Spleen (tissue), 11 donors: ENCODE measurements around the gene ADAMTS3. TPM values are rescaled to one million over a fixed set of nuclear protein-coding genes. Genes with fewer than 3 reads are reported as not detected.
"Not testable (repeated sequence)": the region's sequence is repeated elsewhere in the genome, so short reads cannot be mapped to it uniquely, and the experiment has no call there.

Experiments used
- DNase-seq: peaks from one replicate; pipeline ENCODE4 v3.0.0-alpha.2; 2020
- H3K27ac ChIP-seq, 8 donors: fragments of 200-600 bp; sonication (generic) in 7 of 8; 1 replicate in 4 of 8; 2 replicates in 4 of 8; pipeline versions ENCODE4 v1.5.0 to v1.8.0; 2016 to 2021; ENCODE audit warnings: inconsistent platforms in 4 of 8, mild to moderate bottlenecking in 4 of 8, moderate library complexity in 1 of 8
- H3K27me3 ChIP-seq, 7 donors: fragments of 200-600 bp; sonication (generic) in 6 of 7; replicated peaks in 1 of 7; 1 replicate in 4 of 7; 2 replicates in 3 of 7; pipeline versions ENCODE4 v1.5.0 to v1.8.0; 2016 to 2021; ENCODE audit warnings: inconsistent platforms in 3 of 7, mild to moderate bottlenecking in 1 of 7
- H3K36me3 ChIP-seq, 6 donors: fragments of 200-600 bp; sonication (generic) in 5 of 6; 1 replicate in 4 of 6; 2 replicates in 2 of 6; pipeline versions ENCODE4 v1.5.0 to v1.8.0; 2016 to 2021; ENCODE audit warnings: inconsistent platforms in 2 of 6
- H3K4me1 ChIP-seq, 6 donors: fragments of 200-600 bp; sonication (generic) in 5 of 6; 1 replicate in 3 of 6; 2 replicates in 3 of 6; pipeline versions ENCODE4 v1.5.0 to v1.8.0; 2016 to 2021; ENCODE audit warnings: inconsistent platforms in 3 of 6
- H3K4me3 ChIP-seq, 8 donors: fragments of 200-600 bp; sonication (generic) in 7 of 8; 1 replicate in 4 of 8; 2 replicates in 4 of 8; pipeline versions ENCODE4 v1.5.0 to v1.8.0; 2016 to 2021; ENCODE audit warnings: inconsistent platforms in 4 of 8, mild to moderate bottlenecking in 4 of 8, moderate library complexity in 2 of 8
- H3K9me3 ChIP-seq, 8 donors: fragments of 200-600 bp; sonication (generic) in 7 of 8; 1 replicate in 4 of 8; 2 replicates in 4 of 8; pipeline versions ENCODE4 v1.5.0 to v1.8.0; 2016 to 2021; ENCODE audit warnings: inconsistent platforms in 4 of 8
- POLR2A ChIP-seq, 3 donors: fragments of 450-650 bp; IDR thresholded peaks; one replicate each; pipeline ENCODE4 v1.5.1; 2017; ENCODE audit warnings: antibody characterized with exemption in 3 of 3, mild to moderate bottlenecking in 1 of 3
- POLR2AphosphoS5 ChIP-seq, 3 donors: sonication (generic); formaldehyde crosslinking; IDR thresholded peaks; one replicate each; pipeline ENCODE4 v1.5.1; 2017; ENCODE audit warnings: antibody characterized with exemption in 3 of 3
- WGBS, 5 donors: extraction: QIAGEN DNeasy Blood & Tissue Kit in 3 of 5; methylation state at CpG; one replicate each; pipeline versions ENCODE4 v1.1.5 to v1.1.7; 2013 to 2018; 5-methylcytosine and 5-hydroxymethylcytosine counted together
- intact Hi-C: fragments of 100-400 bp; cut with DNase I; formaldehyde crosslinking; loops from one replicate; pipeline ENCODE4 v1.15.0; 2023; ENCODE audit warnings: low total_unique reads
- polyA plus RNA-seq, 3 donors: library from polyadenylated mRNA; stranded (reverse); fragments of 200-250 nt; gene quantifications; one replicate each; pipeline ENCODE4 v1.2.1, GENCODE V29; 2013
- total RNA-seq, 7 donors: library from RNA; depleted of rRNA in 3 of 7; stranded (reverse); fragments of >200 nt in 3 of 7; fragmentation: NEBNext Ultra II Directional in 4 of 7; extraction: Animal tissue kit (Norgen Biotek cat#: 25700) in 4 of 7; gene quantifications; one replicate each; pipeline versions ENCODE4 v1.1.0 to v1.2.1, GENCODE V29; 2016 to 2021
- TF ChIP-seq, protein P1 (sequence below), 11 experiments: fragments of 200-600 bp in 7 of 11; fragments of 450-650 bp in 4 of 11; sonication (generic) in 4 of 11; IDR thresholded peaks in 8 of 11; conservative IDR thresholded peaks in 3 of 11; 1 replicate in 7 of 11; 2 replicates in 4 of 11; pipeline versions ENCODE4 v1.4.0 to v1.8.0; 2016 to 2021; ENCODE audit warnings: antibody characterized with exemption in 11 of 11, inconsistent platforms in 4 of 11, mild to moderate bottlenecking in 1 of 11
- donor health status: healthy with polysubstance abuse.
- donor health status: DM: no; HTN: no; CAD: no; lungs with moderate emphysema.
- donor health status: DM: no; HTN: no; CAD: no.
- donor health status: Bipolar disorder and iron deficiency.
- donor health status: healthy.
- donor health status: DM: no; HTN: no; CAD: no.
- donor health status: DM: yes; HTN: yes; CAD: no.

The ADAMTS3 gene
- total and polyA plus RNA-seq, 10 donors, result 0.15 to 2.6 (median 0.66) TPM

DNA sequence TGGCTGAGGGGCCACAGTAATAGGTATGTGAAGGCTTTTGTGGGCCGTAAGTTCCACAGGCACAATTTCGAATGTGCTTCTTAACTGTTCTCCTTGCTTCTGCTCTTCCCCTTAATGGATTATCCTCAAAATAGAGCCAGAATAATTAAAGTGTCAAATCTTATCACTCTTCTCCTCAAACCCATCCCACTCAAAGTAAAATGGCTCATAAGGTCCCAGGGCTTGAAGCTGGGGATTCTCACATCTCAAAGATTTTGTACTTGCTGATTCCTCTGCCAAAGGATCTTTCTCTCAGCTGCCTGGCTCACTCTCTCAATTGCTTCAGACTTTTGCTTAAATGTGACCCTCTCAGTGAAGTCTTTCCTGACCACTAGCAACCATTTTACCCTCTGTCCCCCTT lies 16.6 kb downstream of the ADAMTS3 start:
- WGBS, 5 donors, result 90 to 96% (median 92%) methylated on average over 2 of the region's 2 CpGs
- intact Hi-C loops, result no loop called here
- H3K27me3 ChIP-seq, result no peaks in the 10 kb centered on the region
- DNase-seq, result no peak
- H3K9me3 ChIP-seq, result no peaks in the 10 kb centered on the region
- H3K36me3 ChIP-seq, result no peaks in the 10 kb centered on the region
- TF ChIP-seq POLR2AphosphoS5 (IDR thresholded peaks at IDR 0.05), result no peak
- TF ChIP-seq, protein P1, sequence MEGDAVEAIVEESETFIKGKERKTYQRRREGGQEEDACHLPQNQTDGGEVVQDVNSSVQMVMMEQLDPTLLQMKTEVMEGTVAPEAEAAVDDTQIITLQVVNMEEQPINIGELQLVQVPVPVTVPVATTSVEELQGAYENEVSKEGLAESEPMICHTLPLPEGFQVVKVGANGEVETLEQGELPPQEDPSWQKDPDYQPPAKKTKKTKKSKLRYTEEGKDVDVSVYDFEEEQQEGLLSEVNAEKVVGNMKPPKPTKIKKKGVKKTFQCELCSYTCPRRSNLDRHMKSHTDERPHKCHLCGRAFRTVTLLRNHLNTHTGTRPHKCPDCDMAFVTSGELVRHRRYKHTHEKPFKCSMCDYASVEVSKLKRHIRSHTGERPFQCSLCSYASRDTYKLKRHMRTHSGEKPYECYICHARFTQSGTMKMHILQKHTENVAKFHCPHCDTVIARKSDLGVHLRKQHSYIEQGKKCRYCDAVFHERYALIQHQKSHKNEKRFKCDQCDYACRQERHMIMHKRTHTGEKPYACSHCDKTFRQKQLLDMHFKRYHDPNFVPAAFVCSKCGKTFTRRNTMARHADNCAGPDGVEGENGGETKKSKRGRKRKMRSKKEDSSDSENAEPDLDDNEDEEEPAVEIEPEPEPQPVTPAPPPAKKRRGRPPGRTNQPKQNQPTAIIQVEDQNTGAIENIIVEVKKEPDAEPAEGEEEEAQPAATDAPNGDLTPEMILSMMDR (IDR thresholded peaks at IDR 0.05 in 8 of 11, conservative IDR thresholded peaks at IDR 0.05 in 3 of 11), result no peak
- TF ChIP-seq POLR2A (IDR thresholded peaks at IDR 0.05), result no peak
- no peak overlapping the region for H3K4me3 ChIP-seq
- no peaks in the 10 kb centered on the region for H3K4me1 ChIP-seq
- no peak overlapping the region for H3K27ac ChIP-seq

DNA sequence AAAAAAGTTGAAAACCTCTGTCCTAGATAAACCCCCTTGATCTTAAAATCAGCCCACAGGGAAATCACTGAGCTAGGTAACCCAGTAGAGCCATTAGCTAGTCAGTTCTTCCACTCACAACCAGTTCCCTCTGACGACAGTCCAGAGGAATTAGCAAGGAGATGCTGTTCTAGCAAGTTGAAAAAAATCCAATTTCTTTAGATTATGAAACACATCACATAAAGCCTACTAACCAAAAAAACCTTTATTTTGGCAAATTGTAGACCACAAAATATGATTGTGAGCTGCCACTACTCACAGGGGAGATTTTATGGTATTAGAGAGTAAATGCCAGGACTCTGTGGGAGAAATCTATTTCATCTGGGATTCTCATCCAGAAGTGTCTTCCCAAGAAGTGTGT lies 22.6 kb downstream of the ADAMTS3 start:
- no peak for DNase-seq
- H3K27ac ChIP-seq, result no peak overlapping the region
- TF ChIP-seq, protein P1 (IDR thresholded peaks at IDR 0.05 in 8 of 11, conservative IDR thresholded peaks at IDR 0.05 in 3 of 11), result no peak
- TF ChIP-seq POLR2A (IDR thresholded peaks at IDR 0.05), result no peak
- no peak for TF ChIP-seq POLR2AphosphoS5 (IDR thresholded peaks at IDR 0.05)
- intact Hi-C loops, result no loop called here
- H3K4me3 ChIP-seq, result no peak overlapping the region
- H3K9me3 ChIP-seq, result peaks cover 0 to 1% (median 0%) of the 10 kb centered on the region in 8 donors
- 74 to 98% (median 87%) methylated on average over 1 of the region's 1 CpG for WGBS, 5 donors
- H3K4me1 ChIP-seq, result no peaks in the 10 kb centered on the region
- H3K27me3 ChIP-seq, result no peaks in the 10 kb centered on the region
- H3K36me3 ChIP-seq, result no peaks in the 10 kb centered on the region

DNA sequence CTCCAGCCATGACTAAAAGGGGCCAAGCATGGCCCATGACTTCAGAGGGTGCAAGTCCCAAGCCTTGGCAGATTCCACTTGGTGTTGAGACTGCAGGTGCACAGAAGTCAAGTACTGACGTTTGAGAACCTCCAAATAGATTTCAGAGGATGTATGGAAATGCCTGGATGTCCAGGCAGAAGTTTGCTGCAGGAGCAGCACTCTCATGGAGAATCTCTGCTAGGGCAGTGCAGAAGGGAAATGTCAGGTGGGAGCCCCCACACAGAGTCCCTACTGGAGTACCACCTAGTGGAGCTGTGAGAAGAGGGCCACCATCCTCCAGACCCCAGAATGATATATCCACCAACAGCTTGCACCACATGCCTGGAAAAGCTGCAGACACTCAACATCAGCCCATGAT lies 28.3 kb downstream of the ADAMTS3 start:
- DNase-seq, H3K27me3 ChIP-seq, H3K4me3 ChIP-seq, H3K27ac ChIP-seq, intact Hi-C loops, H3K36me3 ChIP-seq, H3K4me1 ChIP-seq: not testable (repeated sequence)
- peaks cover 0 to 44% (median 25%) of the 10 kb centered on the region in 8 donors for H3K9me3 ChIP-seq
- WGBS, 5 donors, result 41 to 100% (median 73%) methylated on average over 1 of the region's 1 CpG

DNA sequence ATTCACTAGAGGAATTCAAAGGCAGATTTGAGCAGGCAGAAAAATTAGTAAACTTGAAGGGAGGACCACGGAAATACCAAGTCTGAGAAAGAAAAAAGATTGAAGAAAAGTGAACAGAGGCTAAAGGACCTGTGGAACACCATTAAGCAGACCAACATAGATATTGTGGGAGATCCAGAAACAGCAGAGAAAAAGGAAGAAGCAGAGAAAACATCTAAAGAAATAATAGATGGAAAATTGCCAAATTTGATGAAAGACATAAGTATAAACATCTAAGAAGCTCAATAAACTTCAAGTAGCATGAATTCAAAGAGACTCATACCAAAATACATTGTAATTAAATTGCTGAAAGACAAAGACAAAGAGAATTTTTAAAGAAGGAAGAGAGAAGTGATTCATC lies 31.0 kb downstream of the ADAMTS3 start:
- Histone ChIP-seq H3K4me1 (no peaks in the 10 kb centered on the region), H3K36me3 (no peaks in the 10 kb centered on the region), H3K4me3 (no peak overlapping the region), H3K27me3 (no peaks in the 10 kb centered on the region), H3K27ac (no peak overlapping the region), H3K9me3 (peaks cover 0 to 44% (median 25%) of the 10 kb centered on the region in 8 donors)
- 62 to 80% (median 75%) methylated on average over 1 of the region's 1 CpG for WGBS, 5 donors
- intact Hi-C loops, result no loop called here
- no peak for DNase-seq
- TF ChIP-seq POLR2A (IDR thresholded peaks at IDR 0.05), result no peak
- no peak for TF ChIP-seq POLR2AphosphoS5 (IDR thresholded peaks at IDR 0.05)
- TF ChIP-seq, protein P1 (IDR thresholded peaks at IDR 0.05 in 8 of 11, conservative IDR thresholded peaks at IDR 0.05 in 3 of 11), result no peak

DNA sequence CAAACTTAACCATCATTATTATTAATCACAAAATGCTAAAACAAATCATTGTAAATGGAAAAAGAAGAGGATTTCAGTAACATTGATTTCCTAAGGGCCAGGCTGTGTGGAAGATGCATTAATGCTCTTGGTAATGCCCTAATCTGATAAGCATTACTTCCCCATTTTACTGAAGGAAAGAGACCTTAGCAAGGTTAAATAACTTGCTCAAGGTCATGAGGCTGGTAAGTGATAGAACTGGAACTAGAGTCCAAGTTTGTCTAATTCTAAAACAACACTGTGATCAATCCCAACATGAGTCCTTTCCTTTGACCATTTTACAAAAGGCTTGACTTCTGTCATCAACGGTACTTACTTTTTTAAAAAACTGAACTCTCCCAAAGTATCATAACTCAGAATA lies 32.6 kb downstream of the ADAMTS3 start:
- no peak for DNase-seq
- H3K27ac ChIP-seq, result no peak overlapping the region
- peaks cover 0 to 42% (median 25%) of the 10 kb centered on the region in 8 donors for H3K9me3 ChIP-seq
- TF ChIP-seq, protein P1 (IDR thresholded peaks at IDR 0.05 in 8 of 11, conservative IDR thresholded peaks at IDR 0.05 in 3 of 11), result no peak
- TF ChIP-seq POLR2AphosphoS5 (IDR thresholded peaks at IDR 0.05) (no peak), POLR2A (IDR thresholded peaks at IDR 0.05) (no peak)
- H3K27me3 ChIP-seq, result no peaks in the 10 kb centered on the region
- no peak overlapping the region for H3K4me3 ChIP-seq
- no peaks in the 10 kb centered on the region for H3K4me1 ChIP-seq
- intact Hi-C loops, result no loop called here
- WGBS, 5 donors, result 87 to 98% (median 95%) methylated on average over 1 of the region's 1 CpG
- no peaks in the 10 kb centered on the region for H3K36me3 ChIP-seq
